ENCODE data around the gene RMI1. TPM values are rescaled to one million over a fixed set of nuclear protein-coding genes. Genes with fewer than 3 reads are reported as not detected.
"Not testable (repeated sequence)": the region's sequence is repeated elsewhere in the genome, so short reads cannot be mapped to it uniquely, and the experiment has no call there.

RMI1 gene
- total RNA-seq: 8.0 and 18.4 TPM in 2 replicates

GRCh38 chr9:83980395-83981125, at the start of gene RMI1:
Gene RMI1, plus strand, starts transcription at chr9:83980805. Its CDS starts 20,182 bp downstream, at chr9:84000987.
- peak; percentile 99 for DNase-seq

- no peak for DNase-seq
Measured at GRCh38 chr9:83930881-83931280, 49.7 kb upstream of the RMI1 start.

GRCh38 chr9:83932011-83932410, 48.6 kb upstream of the RMI1 start:
- DNase-seq: no peak

GRCh38 chr9:83932851-83933250, 47.8 kb upstream of the RMI1 start:
- DNase-seq: no peak

GRCh38 chr9:83933790-83934189, 46.8 kb upstream of the RMI1 start:
- DNase-seq: no peak

- DNase-seq: peak; percentile 33
Measured at GRCh38 chr9:83934569-83935275, 45.9 kb upstream of the RMI1 start.

- peak; percentile 21 for DNase-seq
Measured at GRCh38 chr9:83935276-83935935, 45.2 kb upstream of the RMI1 start.

- no peak for DNase-seq
Measured at GRCh38 chr9:83936523-83936922, 44.1 kb upstream of the RMI1 start.

GRCh38 chr9:83937861-83938455, 42.6 kb upstream of the RMI1 start:
- peak; percentile 80 for DNase-seq

GRCh38 chr9:83940590-83941303, 39.9 kb upstream of the RMI1 start:
- no peak for DNase-seq

- DNase-seq: not testable (repeated sequence)
Measured at GRCh38 chr9:83948096-83948495, 32.5 kb upstream of the RMI1 start.

- peak; percentile 34 for DNase-seq
Measured at GRCh38 chr9:83956086-83956435, 24.5 kb upstream of the RMI1 start.

- DNase-seq: peak; percentile 58
Measured at GRCh38 chr9:83956436-83957247, 24.0 kb upstream of the RMI1 start.

GRCh38 chr9:83957248-83957513, 23.4 kb upstream of the RMI1 start:
- DNase-seq: no peak

- DNase-seq: no peak
Measured at GRCh38 chr9:83959061-83959460, 21.5 kb upstream of the RMI1 start.

GRCh38 chr9:83960991-83961390, 19.6 kb upstream of the RMI1 start:
- DNase-seq: no peak

- DNase-seq: no peak
Measured at GRCh38 chr9:83962165-83962564, 18.4 kb upstream of the RMI1 start.

- no peak for DNase-seq
Measured at GRCh38 chr9:83964973-83965349, 15.6 kb upstream of the RMI1 start.

GRCh38 chr9:83965350-83966208, 15.0 kb upstream of the RMI1 start:
- DNase-seq: no peak

GRCh38 chr9:83966209-83966582, 14.4 kb upstream of the RMI1 start:
- no peak for DNase-seq

GRCh38 chr9:83967073-83967472, 13.5 kb upstream of the RMI1 start:
- DNase-seq: no peak

Data from dermis blood vessel endothelial cell (primary cell).